Common myeloid progenitor, CD34-positive (primary cell): Measurements from ENCODE around the gene ENPP1.
A peak's percentile ranks its signal among the peaks of the same experiment; 100 is the strongest.
"Not testable (repeated sequence)": the region's sequence is repeated elsewhere in the genome, so short reads cannot be mapped to it uniquely, and the experiment has no call there.

ENCODE experiments used
- CTCF ChIA-PET: fragments of 350-600 bp; sonication (Branson Sonifier 250); formaldehyde crosslinking; loops from one replicate; lab custom pipeline; 2021; ENCODE audit warnings: antibody characterized with exemption; lab: Charles Lee
- POLR2A ChIA-PET: fragments of 350-600 bp; sonication (Branson Sonifier 250); formaldehyde crosslinking; loops from one replicate; lab custom pipeline; 2021; ENCODE audit warnings: antibody characterized with exemption; lab: Charles Lee
- DNase-seq, 3 donors: peaks; one replicate each; pipeline versions ENCODE4 v3.0.0 to v3.0.0-alpha.2; 2013
- H3K27ac ChIP-seq, 2 experiments: 1 replicate in 1 of 2; 2 replicates in 1 of 2; pipeline ENCODE4 v1.7.0; 2013; ENCODE audit warnings: inconsistent platforms in 2 of 2, low read length in 2 of 2, mild to moderate bottlenecking in 2 of 2, low read depth in 1 of 2, moderate library complexity in 1 of 2; ENCODE audit not compliant: severe bottlenecking in 2 of 2, insufficient read depth in 1 of 2, poor library complexity in 1 of 2
- H3K27me3 ChIP-seq, 5 experiments: replicated peaks in 2 of 5; 1 replicate in 3 of 5; 2 replicates in 2 of 5; pipeline versions ENCODE4 v1.6.1 to v1.7.0; 2013; ENCODE audit warnings: low read length in 4 of 5, mild to moderate bottlenecking in 2 of 5, moderate library complexity in 2 of 5, inconsistent platforms in 1 of 5; ENCODE audit not compliant: insufficient read depth in 5 of 5, control insufficient read depth in 4 of 5
- H3K36me3 ChIP-seq, 4 experiments: 1 replicate in 2 of 4; 2 replicates in 2 of 4; pipeline versions ENCODE4 v1.6.1 to v1.7.0; 2013; ENCODE audit warnings: low read length in 3 of 4, control low read depth in 1 of 4, mild to moderate bottlenecking in 1 of 4; ENCODE audit not compliant: control insufficient read depth in 4 of 4, insufficient read depth in 4 of 4
- H3K4me1 ChIP-seq, 4 experiments: 1 replicate in 3 of 4; 2 replicates in 1 of 4; pipeline versions ENCODE4 v1.6.1 to v1.7.1; 2013; ENCODE audit warnings: low read length in 3 of 4, mild to moderate bottlenecking in 3 of 4, control low read depth in 1 of 4, inconsistent platforms in 1 of 4, moderate library complexity in 1 of 4; ENCODE audit not compliant: control insufficient read depth in 4 of 4, insufficient read depth in 4 of 4; ENCODE audit errors: control extremely low read depth in 1 of 4
- H3K4me3 ChIP-seq, 7 experiments: 1 replicate in 4 of 7; 2 replicates in 3 of 7; pipeline versions ENCODE4 v1.5.1 to v1.7.0; 2013; ENCODE audit warnings: mild to moderate bottlenecking in 7 of 7, low read length in 6 of 7, moderate library complexity in 6 of 7, inconsistent platforms in 2 of 7, low read depth in 2 of 7, control low read depth in 1 of 7; ENCODE audit not compliant: insufficient read depth in 4 of 7, control insufficient read depth in 1 of 7; ENCODE audit errors: extremely low read depth in 1 of 7
- H3K9me3 ChIP-seq, 5 experiments: 1 replicate in 4 of 5; 2 replicates in 1 of 5; pipeline versions ENCODE4 v1.6.1 to v1.7.1; 2013; ENCODE audit warnings: low read length in 4 of 5, mild to moderate bottlenecking in 2 of 5, inconsistent platforms in 1 of 5, low read depth in 1 of 5, moderate library complexity in 1 of 5; ENCODE audit not compliant: control insufficient read depth in 4 of 5, insufficient read depth in 2 of 5; ENCODE audit errors: control extremely low read depth in 1 of 5
- WGBS: methylation state at CpG from one replicate; pipeline ENCODE4 v1.1.5; 2013; ENCODE audit not compliant: insufficient coverage; 5-methylcytosine and 5-hydroxymethylcytosine counted together

The ENPP1 gene

DNA sequence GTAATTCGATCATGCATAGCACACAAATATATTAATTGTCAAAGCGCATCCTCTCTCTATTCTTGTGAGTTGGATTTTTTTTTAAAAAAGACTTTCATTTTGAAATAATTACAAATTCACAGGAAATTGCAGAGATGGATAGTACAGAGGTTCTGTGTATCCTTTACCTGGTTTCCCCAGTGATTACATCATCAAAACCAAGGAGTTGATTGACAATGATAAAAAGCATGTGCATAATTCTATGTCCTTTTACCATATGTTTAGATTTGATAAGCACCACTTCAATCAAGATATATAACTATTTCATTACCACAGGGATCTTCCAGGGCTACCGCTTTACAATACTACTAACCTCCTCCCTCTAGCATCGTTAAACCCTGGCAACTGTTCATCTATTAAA lies 103.1 kb downstream of the ENPP1 start:
- WGBS, result 45% methylated on average over 2 of the region's 4 CpGs
- CTCF ChIA-PET, result interaction anchor here (0.6 to 1.3 kb wide), 4 partner anchors 9 to 216 kb away, joined by 3 to 7 read pairs (median 4); no protein-coding TSS in a partner anchor
- DNase-seq, result no peak

DNA sequence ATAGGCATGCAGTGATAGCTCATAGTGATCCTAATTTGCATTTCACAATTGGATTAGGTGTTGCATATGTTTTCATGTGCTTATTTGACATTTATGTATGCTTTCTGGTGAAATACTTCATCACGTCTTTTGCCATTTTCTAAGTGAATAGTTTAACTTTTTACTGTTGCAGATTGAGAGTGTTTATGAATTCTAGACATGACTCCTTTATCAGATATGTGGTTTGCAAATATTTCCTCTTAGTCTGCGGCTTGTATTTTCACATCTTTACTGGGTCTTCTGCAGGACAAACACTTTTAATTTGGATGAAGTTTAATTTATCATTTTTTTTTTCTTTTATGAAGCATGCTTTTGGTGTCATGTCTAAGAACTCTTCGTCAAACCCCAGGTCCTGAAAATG lies 104.1 kb downstream of the ENPP1 start:
- ChIA-PET CTCF (interaction anchor here (1.6 kb wide), 1 partner anchor 11 kb away, joined by 5 read pairs; no protein-coding TSS in a partner anchor), POLR2A (no interaction called here)
- Histone ChIP-seq H3K9me3 (peaks cover 0 to 4% (median 0%) of the 10 kb centered on the region in 5 experiments), H3K4me1 (peaks cover 4 to 9% (median 6%) of the 10 kb centered on the region in 4 experiments), H3K27me3 (peaks cover 17 to 67% (median 26%) of the 10 kb centered on the region in 5 experiments), H3K36me3 (no peaks in the 10 kb centered on the region), H3K4me3 (no peak overlapping the region), H3K27ac (no peak overlapping the region)
- DNase-seq, result no peak
- WGBS, result no CpG with 5 or more reads among the region's 3 CpGs

More for the DNA sequence above, 103.1 kb downstream of the ENPP1 start:
- Histone ChIP-seq H3K4me1 (peaks cover 0 to 2% (median 0%) of the 10 kb centered on the region in 4 experiments), H3K36me3 (no peaks in the 10 kb centered on the region), H3K9me3 (peaks cover 0 to 3% (median 0%) of the 10 kb centered on the region in 5 experiments), H3K27me3 (peaks cover 16 to 65% (median 26%) of the 10 kb centered on the region in 5 experiments), H3K4me3 (no peak overlapping the region), H3K27ac (no peak overlapping the region)
- POLR2A ChIA-PET, result no interaction called here

DNA sequence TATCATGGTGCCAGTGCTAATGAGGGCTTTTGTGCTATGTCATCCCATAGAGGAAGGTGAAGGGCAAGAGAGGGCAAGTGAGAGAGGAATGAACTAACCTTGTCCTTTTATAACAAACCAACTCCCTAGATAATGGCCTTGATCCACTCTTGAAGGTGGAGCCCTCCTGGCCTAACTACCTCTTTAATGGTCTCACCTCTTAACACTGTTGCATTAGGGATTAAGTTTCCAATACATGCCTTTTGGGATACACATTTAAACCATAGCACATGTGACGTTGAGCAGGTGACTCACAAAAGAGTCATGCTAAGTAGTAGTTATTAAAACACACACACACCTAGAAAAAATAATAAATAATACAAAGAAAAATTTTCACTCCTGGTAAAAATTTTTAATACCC lies 106.4 kb downstream of the ENPP1 start:
- POLR2A ChIA-PET, result no interaction called here
- Histone ChIP-seq H3K36me3 (no peaks in the 10 kb centered on the region), H3K27me3 (peaks cover 10 to 62% (median 15%) of the 10 kb centered on the region in 5 experiments), H3K4me1 (peaks cover 11 to 22% (median 20%) of the 10 kb centered on the region in 4 experiments), H3K27ac (no peak overlapping the region), H3K9me3 (peaks cover 0 to 4% (median 0%) of the 10 kb centered on the region in 5 experiments), H3K4me3 (no peak overlapping the region)
- no CpG with 5 or more reads among the region's 1 CpG for WGBS
- DNase-seq, result no peak
- CTCF ChIA-PET, result interaction anchor here (1.0 to 4.8 kb wide), 16 partner anchors 11 to 370 kb away, joined by 3 to 43 read pairs (median 6); partner anchors contain the start of gene CCN2

DNA sequence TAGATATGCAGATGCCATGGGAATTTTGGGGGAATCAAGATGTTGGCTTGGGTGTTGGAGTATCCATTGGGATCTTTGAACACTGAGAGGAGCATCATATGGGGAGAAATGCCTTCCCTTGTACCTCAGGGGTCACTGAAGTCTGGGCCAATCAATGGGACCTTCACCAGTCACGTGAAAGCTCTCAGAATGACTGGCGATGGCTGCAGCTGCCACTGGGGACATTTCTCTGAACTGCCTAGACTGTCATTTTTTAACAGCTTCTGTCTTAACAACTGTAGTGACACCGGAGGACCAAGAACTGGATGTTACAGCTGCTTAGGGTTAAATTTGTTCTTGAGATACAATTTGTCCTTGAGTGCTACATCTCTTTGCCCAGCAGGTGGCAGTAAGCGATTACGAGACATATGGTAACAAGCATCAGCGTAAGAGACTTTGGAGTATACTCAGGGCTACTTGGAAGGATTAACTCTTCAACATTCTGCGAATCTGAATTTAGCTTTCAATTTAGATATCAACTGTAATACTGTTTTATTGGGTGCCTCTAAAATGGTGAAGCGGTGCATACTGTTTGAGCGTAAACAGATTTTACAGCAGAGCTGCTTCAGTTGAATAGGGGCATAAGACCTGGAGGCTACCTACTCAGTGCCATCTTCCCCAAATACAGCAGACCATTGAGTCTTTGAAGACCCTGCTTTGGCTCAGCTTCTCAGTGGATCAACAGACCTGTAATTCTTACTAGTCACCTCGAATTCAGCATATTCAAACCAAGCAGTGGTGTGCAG lies 107.3 kb downstream of the ENPP1 start:
- WGBS, result 31% methylated on average over 8 of the region's 10 CpGs
- no peak overlapping the region for H3K4me3 ChIP-seq

DNA sequence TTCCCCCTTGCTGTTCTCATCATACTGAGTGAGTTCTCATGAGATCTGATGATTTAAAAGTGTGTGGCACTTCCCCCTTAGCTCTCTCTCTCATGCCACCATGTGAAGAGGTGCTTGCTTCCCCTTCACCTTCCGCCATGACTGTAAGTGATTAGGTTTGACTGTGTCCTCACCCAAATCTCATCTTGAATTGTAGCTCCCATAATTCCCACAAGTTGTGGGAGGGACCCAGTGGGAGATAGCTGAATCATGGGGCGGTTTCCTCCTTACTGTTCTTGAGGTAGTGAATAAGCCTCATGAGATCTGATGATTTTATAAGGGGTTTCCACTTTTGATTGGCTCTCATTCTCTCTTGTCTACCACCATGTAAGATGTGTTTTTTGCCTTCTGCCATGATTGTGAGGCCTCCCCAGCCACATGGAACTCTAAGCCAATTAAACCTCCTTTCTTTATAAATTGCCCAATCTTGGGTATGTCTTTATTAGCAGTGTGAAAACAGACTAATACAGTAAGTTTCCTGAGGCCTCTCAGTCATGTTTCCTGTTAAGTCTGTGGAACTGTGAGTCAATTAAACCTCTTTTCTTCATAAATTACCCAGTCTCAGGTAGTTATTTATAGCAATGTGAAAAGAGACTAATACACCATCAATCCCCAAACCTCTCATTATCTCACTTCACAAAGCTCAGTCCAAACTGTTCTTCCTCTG lies 108.4 kb downstream of the ENPP1 start:
- POLR2A ChIA-PET, result not testable (repeated sequence)
- 100% methylated on average over 1 of the region's 2 CpGs for WGBS
- CTCF ChIA-PET, result interaction anchor here (0.9 to 4.8 kb wide), 20 partner anchors 9 to 574 kb away, joined by 3 to 43 read pairs (median 5); partner anchors contain the start of gene CCN2

More for the DNA sequence above, 107.3 kb downstream of the ENPP1 start:
- Histone ChIP-seq H3K36me3 (no peaks in the 10 kb centered on the region), H3K9me3 (peaks cover 0 to 7% (median 2%) of the 10 kb centered on the region in 5 experiments), H3K27me3 (peaks cover 10 to 70% (median 15%) of the 10 kb centered on the region in 5 experiments), H3K27ac (no peak overlapping the region), H3K4me1 (peaks cover 11 to 22% (median 20%) of the 10 kb centered on the region in 4 experiments)
- ChIA-PET CTCF (interaction anchor here (0.7 to 4.8 kb wide), 31 partner anchors 10 to 1248 kb away, joined by 3 to 43 read pairs (median 4); partner anchors contain the start of gene CCN2), POLR2A (interaction anchor here (0.5 kb wide), 1 partner anchor 303 kb away, joined by 3 read pairs; no protein-coding TSS in a partner anchor)
- peak; percentile 81 to 91 (median 87) for DNase-seq

DNA sequence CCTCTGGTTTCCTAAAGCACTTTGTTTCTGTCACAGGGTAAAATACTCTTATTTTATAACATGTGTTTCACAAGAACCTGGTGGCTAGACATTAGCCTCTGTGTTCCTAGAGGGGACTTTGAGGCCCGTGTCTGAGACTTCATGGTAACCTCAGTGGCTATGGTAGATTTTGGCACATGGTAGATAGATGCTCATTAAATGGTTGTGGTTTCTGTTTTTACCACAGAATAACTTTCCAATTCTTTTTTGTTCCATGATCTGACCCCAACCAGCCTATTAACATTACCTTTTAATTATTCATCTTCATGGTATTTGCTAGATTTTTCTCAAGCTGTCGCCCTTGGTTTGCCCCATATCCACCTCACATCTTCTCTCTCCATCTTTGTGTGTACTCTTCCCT lies 109.0 kb downstream of the ENPP1 start:
- CTCF ChIA-PET, result interaction anchor here (1.0 to 4.8 kb wide), 6 partner anchors 13 to 382 kb away, joined by 3 to 43 read pairs (median 4); no protein-coding TSS in a partner anchor
- Histone ChIP-seq H3K4me3 (no peak overlapping the region), H3K36me3 (no peaks in the 10 kb centered on the region), H3K4me1 (peaks cover 11 to 22% (median 20%) of the 10 kb centered on the region in 4 experiments), H3K27me3 (peaks cover 7 to 71% (median 15%) of the 10 kb centered on the region in 5 experiments), H3K27ac (no peak overlapping the region), H3K9me3 (peaks cover 0 to 22% (median 3%) of the 10 kb centered on the region in 5 experiments)
- POLR2A ChIA-PET, result no interaction called here
- DNase-seq, result peak in 1 of 3 donors; percentile 31
- 47% methylated on average over 1 of the region's 2 CpGs for WGBS

More for the DNA sequence above, 108.4 kb downstream of the ENPP1 start:
- H3K27me3 ChIP-seq, result peaks cover 10 to 74% (median 15%) of the 10 kb centered on the region in 5 experiments
- peaks cover 0 to 16% (median 3%) of the 10 kb centered on the region in 5 experiments for H3K9me3 ChIP-seq
- not testable (repeated sequence) for DNase-seq, H3K27ac ChIP-seq, H3K4me3 ChIP-seq, H3K36me3 ChIP-seq
- H3K4me1 ChIP-seq, result peaks cover 11 to 22% (median 20%) of the 10 kb centered on the region in 4 experiments
